Measurements from ENCODE around the gene EML6.

EML6 gene

GRCh38 chr2:54954705-54955357, 231.4 kb downstream of the EML6 start:
- DNase-seq, result no peak

DNA sequence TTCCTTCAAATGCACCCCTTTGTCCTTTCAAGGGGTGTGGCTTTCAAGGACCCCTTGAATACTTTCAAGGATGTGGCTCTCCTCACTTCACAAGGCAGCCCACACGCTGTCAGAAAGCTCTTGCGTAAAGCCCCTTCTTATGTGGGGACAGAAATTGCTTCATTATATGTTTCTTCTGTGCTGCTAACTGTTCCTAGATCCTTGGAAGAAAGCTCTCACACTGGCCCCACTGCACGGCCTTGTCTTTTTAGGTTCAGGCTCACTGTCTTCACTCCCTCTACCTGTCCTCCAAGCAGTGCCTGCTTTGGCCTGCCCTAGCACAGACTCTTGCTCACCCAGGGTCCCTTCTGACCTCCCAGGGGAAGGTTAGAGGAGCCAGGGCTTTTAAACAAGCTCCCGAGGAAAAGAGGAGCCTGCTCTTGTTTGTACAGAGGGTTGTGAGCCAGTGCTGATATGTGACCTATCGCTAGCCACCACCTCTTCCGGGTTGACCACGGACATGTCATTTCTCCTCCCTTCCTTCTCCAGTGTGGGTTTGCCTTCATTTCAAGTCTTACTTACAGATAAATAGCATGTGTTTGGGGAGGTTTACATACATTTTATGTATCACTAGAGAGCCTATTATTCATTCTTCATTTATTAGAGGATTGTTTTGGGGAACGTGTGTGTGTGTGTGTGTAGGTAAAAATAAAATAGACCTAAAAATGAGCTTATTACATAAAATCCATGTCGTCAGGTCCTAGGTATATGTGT, 232.1 kb downstream of the EML6 start:
- DNase-seq, result no peak

- DNase-seq, result no peak
Measured at GRCh38 chr2:54956111-54956627, 232.7 kb downstream of the EML6 start.

- DNase-seq, result no peak
Measured at GRCh38 chr2:54957321-54957999, 234.0 kb downstream of the EML6 start.

GRCh38 chr2:54958717-54959371, 235.4 kb downstream of the EML6 start:
- no peak for DNase-seq

DNA sequence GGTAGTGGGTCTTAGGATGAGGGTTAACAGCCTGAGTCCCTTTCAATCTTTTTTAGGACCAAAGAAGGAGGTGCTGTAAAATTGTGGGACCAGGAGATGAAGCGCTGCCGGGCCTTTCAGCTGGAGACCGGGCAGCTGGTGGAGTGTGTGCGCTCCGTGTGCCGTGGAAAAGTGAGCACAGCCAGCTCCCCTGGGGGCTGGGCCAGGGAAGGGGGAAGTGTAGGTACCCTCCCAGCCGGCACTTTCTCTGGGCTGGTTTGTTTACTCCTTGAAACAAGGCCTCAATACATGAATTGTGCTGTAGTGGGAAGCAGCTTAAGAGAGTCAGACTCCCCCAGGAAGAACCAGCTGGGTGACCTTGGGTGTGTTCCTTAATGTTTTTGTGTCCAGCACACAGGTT, 236.7 kb downstream of the EML6 start:
- DNase-seq, result no peak

GRCh38 chr2:54962511-54962910, 239.0 kb downstream of the EML6 start:
- DNase-seq, result no peak

GRCh38 chr2:54962935-54963440, 239.5 kb downstream of the EML6 start:
- no peak for DNase-seq

DNA sequence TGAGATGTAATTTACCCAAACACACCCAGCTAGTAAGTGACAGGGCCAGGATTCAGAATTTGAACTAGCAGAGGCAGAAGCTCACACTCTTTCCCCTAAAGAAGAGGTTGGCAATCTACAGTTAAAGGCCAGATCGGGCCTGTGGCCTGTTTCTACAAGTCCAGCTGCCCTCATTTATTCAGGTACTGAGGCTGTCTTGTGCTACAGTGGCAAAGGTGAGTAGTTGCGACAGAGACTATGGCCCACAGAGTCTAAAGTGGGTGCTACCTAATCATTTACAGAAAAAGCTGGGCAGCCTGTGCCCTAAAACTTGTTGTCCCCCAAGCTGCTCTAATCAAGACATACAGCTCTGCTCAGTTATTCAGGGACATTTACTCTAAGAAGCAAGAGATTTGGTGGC, 240.0 kb downstream of the EML6 start:
- no peak for DNase-seq

- no peak for DNase-seq
Measured at GRCh38 chr2:54964271-54964670, 240.8 kb downstream of the EML6 start.

GRCh38 chr2:54964816-54965215, 241.4 kb downstream of the EML6 start:
- no peak for DNase-seq

- no peak for DNase-seq
Measured at GRCh38 chr2:54965425-54965824, 242.0 kb downstream of the EML6 start.

DNA sequence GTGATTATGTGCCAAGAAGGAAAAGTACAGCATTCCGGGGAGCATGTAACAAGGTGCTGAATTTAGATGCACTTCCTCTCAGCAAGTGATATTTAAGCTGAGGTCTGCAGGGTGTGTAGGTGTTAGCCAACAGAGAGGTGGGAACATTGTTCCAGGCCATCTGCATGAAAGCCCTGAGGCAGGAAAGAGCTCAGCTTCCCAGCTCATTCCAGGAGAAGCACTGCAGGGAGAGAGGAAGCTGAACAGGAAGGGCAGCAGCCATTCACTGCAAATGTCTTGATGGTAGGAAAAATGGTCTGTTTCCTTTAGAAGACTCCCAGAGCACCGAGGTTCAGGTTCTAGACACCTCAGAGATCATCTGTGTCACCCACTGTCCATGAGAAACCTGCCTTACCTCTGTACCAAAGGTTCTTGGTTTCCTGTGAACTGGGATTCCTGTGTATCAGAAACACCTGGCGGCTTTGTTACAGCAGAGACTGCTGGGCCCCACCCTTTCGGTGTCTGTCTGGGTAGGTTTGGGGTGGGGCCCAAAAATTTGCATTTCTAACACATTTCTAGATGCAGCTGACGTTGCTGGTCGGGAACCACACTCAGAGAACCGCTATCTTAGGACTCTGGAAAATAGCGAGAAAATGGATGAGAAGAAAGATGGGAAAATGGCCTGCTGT, 242.8 kb downstream of the EML6 start:
- peak; percentile 27 for DNase-seq

DNA sequence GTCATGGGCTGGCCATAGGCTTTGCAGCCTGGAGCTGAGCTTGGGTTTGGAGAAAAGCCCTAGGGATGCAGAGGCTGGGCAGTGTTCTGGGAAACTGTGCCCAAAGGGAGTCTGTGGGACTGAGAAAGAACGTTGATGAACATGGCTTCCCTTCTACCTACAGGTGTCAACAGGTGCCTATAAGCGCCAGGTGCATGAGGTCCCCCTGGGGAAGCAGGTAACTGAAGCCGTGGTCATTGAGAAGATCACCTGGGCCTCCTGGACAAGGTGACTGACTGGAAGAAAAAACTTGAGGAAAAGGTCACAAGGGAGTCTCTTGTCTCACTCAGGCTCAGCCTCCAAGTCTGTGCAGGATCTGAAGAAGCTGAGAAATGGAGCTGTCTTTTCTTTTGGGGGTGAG, 243.4 kb downstream of the EML6 start:
- DNase-seq, result no peak

DNA sequence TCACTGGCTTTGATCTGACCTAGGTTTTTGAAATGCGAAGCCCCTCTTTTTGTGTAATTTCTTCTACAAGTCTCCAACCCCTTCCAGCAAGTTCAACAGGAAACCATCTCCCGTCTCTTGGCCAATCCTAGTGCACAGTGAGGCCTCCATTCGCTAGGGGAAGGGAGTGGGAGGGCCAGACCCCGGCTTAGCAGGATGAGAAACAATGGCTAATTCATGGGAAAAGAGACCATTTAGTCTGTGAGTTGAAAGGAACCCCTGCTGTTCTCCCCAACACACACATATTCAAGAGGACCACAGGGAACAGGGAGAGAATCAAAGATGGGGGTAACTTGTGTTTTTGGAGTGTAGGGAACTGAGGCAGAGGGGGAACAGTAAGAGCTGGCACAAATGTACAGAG, 243.8 kb downstream of the EML6 start:
- DNase-seq, result no peak

GRCh38 chr2:54967759-54968365, 244.4 kb downstream of the EML6 start:
- DNase-seq, result no peak

DNA sequence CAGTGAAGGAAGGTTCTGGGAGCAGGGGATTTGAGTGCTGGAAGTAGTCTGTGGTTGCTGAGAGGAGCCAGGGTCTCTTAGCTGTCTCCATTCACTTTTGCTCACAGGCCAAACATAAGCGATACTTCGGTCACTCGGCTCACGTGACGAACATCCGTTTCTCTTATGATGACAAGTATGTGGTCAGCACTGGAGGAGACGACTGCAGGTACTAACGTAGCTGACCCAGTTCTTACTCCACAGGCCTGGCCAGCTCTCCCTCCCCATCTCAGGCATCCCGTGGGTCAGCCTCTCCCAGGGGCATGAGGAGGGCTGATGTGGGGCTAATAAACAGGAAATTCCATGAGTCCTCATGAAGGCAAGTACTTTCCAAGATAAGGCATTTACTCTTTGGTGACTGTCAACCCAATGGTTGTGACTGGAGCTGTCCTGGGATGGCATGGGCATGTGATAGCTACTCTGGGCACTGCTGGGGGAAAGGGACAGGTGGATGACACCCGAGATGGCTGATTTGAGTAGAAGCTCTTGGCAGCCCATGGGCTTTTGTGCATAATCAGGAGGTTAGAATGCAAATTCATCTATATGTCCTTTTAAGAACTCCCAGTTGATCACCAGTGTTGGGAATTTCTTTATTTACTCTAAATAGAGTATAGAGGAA, 245.2 kb downstream of the EML6 start:
- no peak for DNase-seq

GRCh38 chr2:54969295-54969939, 246.0 kb downstream of the EML6 start:
- DNase-seq, result no peak

DNA sequence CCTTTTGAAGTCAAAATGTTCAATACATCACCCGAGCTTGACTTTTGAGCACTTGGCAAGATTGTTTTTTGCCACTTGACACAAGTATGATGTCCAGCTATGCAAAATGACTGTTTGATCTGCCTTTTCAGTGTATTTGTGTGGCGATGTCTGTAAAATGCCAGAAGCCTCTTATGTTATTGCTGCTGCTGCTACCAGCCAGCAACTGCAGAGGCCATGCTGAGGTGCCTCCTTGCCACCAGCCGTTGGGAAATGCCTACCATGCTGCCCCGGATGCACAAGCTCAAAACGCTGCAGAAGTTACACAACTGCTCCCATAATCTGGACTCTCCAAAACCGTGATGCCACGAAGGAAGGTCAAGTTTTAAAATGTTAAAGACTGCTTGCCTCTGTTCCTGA, 246.5 kb downstream of the EML6 start:
- no peak for DNase-seq

GRCh38 chr2:54975175-54975574, 251.7 kb downstream of the EML6 start:
- DNase-seq, result no peak
